ENCODE data around the gene HTR2B. TPM values are rescaled to one million over a fixed set of nuclear protein-coding genes. Genes with fewer than 3 reads are reported as not detected.

HTR2B gene
- total RNA-seq, 1 experiment from 2014 or later = not detected

- no peak for DNase-seq
- intact Hi-C loops (cut with micrococcal nuclease; ENCODE audit: unreplicated experiment) = no loop called here
- Mint-ChIP-seq H3K36me3 (ENCODE audit: insufficient read depth, unreplicated experiment) (peaks cover 33% of the 10 kb centered on the region), H3K27ac (ENCODE audit: unreplicated experiment) (no peak overlapping the region), H3K4me1 (ENCODE audit: low read depth, unreplicated experiment) (no peaks in the 10 kb centered on the region), H3K9me3 (ENCODE audit: unreplicated experiment) (no peaks in the 10 kb centered on the region), H3K27me3 (ENCODE audit: insufficient read depth, unreplicated experiment) (no peaks in the 10 kb centered on the region), H3K4me3 (ENCODE audit: unreplicated experiment) (no peak overlapping the region)
- no peak for TF ChIP-seq CTCF (IDR thresholded peaks at IDR 0.05; ENCODE audit: insufficient read depth in 1 of 2, low read depth in 1 of 2, low read length in 1 of 2, severe bottlenecking in 1 of 2, unreplicated experiment in 1 of 2)
- Histone ChIP-seq H3K27me3 (replicated peaks; ENCODE audit: control insufficient read depth, insufficient read depth, low read length) (no peaks in the 10 kb centered on the region), H3K4me3 (ENCODE audit: low read depth, low read length) (no peak overlapping the region), H3K4me1 (peaks cover 8% of the 10 kb centered on the region; the same call in 1 of the 2 replicates), H3K9me3 (no peaks in the 10 kb centered on the region), H3K36me3 (ENCODE audit: control insufficient read depth, insufficient read depth, low read length) (no peaks in the 10 kb centered on the region; the same call in 1 of the 2 replicates)
- POLR2A ChIA-PET = no interaction called here
- BruUV-seq (replicated peaks) = no TSS peak
- CTCF ChIA-PET = no interaction called here
Observed at GRCh38 chr2:231161877-231162329, 37.1 kb upstream of the HTR2B start.

- Mint-ChIP-seq H3K4me3 (ENCODE audit: unreplicated experiment) (no peak overlapping the region), H3K36me3 (ENCODE audit: insufficient read depth, unreplicated experiment) (peaks cover 30% of the 10 kb centered on the region), H3K27ac (ENCODE audit: unreplicated experiment) (no peak overlapping the region), H3K4me1 (ENCODE audit: low read depth, unreplicated experiment) (no peaks in the 10 kb centered on the region), H3K27me3 (ENCODE audit: insufficient read depth, unreplicated experiment) (no peaks in the 10 kb centered on the region), H3K9me3 (ENCODE audit: unreplicated experiment) (no peaks in the 10 kb centered on the region)
- no peak for DNase-seq
- Histone ChIP-seq H3K36me3 (ENCODE audit: control insufficient read depth, insufficient read depth, low read length) (no peaks in the 10 kb centered on the region; the same call in 1 of the 2 replicates), H3K4me1 (peaks cover 8% of the 10 kb centered on the region; the same call in 1 of the 2 replicates), H3K4me3 (ENCODE audit: low read depth, low read length) (no peak overlapping the region), H3K27me3 (replicated peaks; ENCODE audit: control insufficient read depth, insufficient read depth, low read length) (no peaks in the 10 kb centered on the region), H3K9me3 (no peaks in the 10 kb centered on the region)
- BruUV-seq (replicated peaks) = no TSS peak
- POLR2A ChIA-PET = no interaction called here
- intact Hi-C loops (cut with micrococcal nuclease; ENCODE audit: unreplicated experiment) = no loop called here
- CTCF ChIA-PET = no interaction called here
- TF ChIP-seq CTCF (IDR thresholded peaks at IDR 0.05; ENCODE audit: insufficient read depth in 1 of 2, low read depth in 1 of 2, low read length in 1 of 2, severe bottlenecking in 1 of 2, unreplicated experiment in 1 of 2) = no peak
Observed at GRCh38 chr2:231161252-231161839, 36.5 kb upstream of the HTR2B start.

- H3K4me3 Mint-ChIP-seq (ENCODE audit: unreplicated experiment) = no peak overlapping the region
- ChIA-PET POLR2A (no interaction called here), CTCF (no interaction called here)
- H3K36me3 Mint-ChIP-seq (ENCODE audit: insufficient read depth, unreplicated experiment) = peaks cover 31% of the 10 kb centered on the region
- intact Hi-C loops (cut with micrococcal nuclease; ENCODE audit: unreplicated experiment) = no loop called here
- no peak overlapping the region for H3K4me3 ChIP-seq (ENCODE audit: low read depth, low read length)
- BruUV-seq (replicated peaks) = no TSS peak
- H3K9me3 ChIP-seq = no peaks in the 10 kb centered on the region
- H3K27me3 Mint-ChIP-seq (ENCODE audit: insufficient read depth, unreplicated experiment) = no peaks in the 10 kb centered on the region
- DNase-seq = no peak
- no peak for TF ChIP-seq CTCF (IDR thresholded peaks at IDR 0.05; ENCODE audit: insufficient read depth in 1 of 2, low read depth in 1 of 2, low read length in 1 of 2, severe bottlenecking in 1 of 2, unreplicated experiment in 1 of 2)
- H3K27ac Mint-ChIP-seq (ENCODE audit: unreplicated experiment) = no peak overlapping the region
- H3K9me3 Mint-ChIP-seq (ENCODE audit: unreplicated experiment) = no peaks in the 10 kb centered on the region
- H3K27me3 ChIP-seq (replicated peaks; ENCODE audit: control insufficient read depth, insufficient read depth, low read length) = no peaks in the 10 kb centered on the region
- no peaks in the 10 kb centered on the region; the same call in 1 of the 2 replicates for H3K36me3 ChIP-seq (ENCODE audit: control insufficient read depth, insufficient read depth, low read length)
- peaks cover 6% of the 10 kb centered on the region; the same call in 1 of the 2 replicates for H3K4me1 ChIP-seq
- H3K4me1 Mint-ChIP-seq (ENCODE audit: low read depth, unreplicated experiment) = no peaks in the 10 kb centered on the region
Observed at GRCh38 chr2:231160701-231161100, 35.9 kb upstream of the HTR2B start.

All from Caco-2 (cell line).